Measurements from ENCODE around the gene MS4A4A. TPM values are rescaled to one million over a fixed set of nuclear protein-coding genes. Genes with fewer than 3 reads are reported as not detected.

MS4A4A gene
- total and polyA plus RNA-seq, 2 donors (not counting 1 experiment from before 2014, with no cell fraction given): 0.72 to 0.99 TPM

- H2AFZ ChIP-seq (ENCODE audit: insufficient read depth, low read depth, low read length, poor library complexity, severe bottlenecking): no peak overlapping the region
- ChIA-PET CTCF (no interaction called here), POLR2A (no interaction called here)
- H3K27me3 ChIP-seq (replicated peaks in 1 of 4; ENCODE audit: control extremely low read depth in 1 of 4, control insufficient read depth in 3 of 4, insufficient read depth in 4 of 4, low read length in 3 of 4): no peaks in the 10 kb centered on the region
- no peak overlapping the region for H3K27ac Mint-ChIP-seq
- peaks cover 18 to 23% of the 10 kb centered on the region in 2 donors for H3K4me1 ChIP-seq (ENCODE audit: control insufficient read depth in 2 of 2, insufficient read depth in 2 of 2, low read length in 2 of 2)
- DNase-seq (no peak), ATAC-seq (ENCODE audit: low read depth) (no peak)
- TF ChIP-seq CTCF (IDR thresholded peaks at IDR 0.05) (no peak), EZH2 (IDR thresholded peaks at IDR 0.05; ENCODE audit: borderline replicate concordance, insufficient read depth, low read depth, low read length, poor library complexity, severe bottlenecking) (no peak)
- H3K27ac ChIP-seq (ENCODE audit: low read length in 2 of 2): no peak overlapping the region
- no peak overlapping the region for H3K4me3 Mint-ChIP-seq
- H3K4me3 ChIP-seq (ENCODE audit: control extremely low read depth in 1 of 5, extremely low read depth in 1 of 5, insufficient read depth in 1 of 5, low read depth in 2 of 5, low read length in 4 of 5): no peak overlapping the region
- 100% methylated on average over 1 of the region's 2 CpGs for WGBS (ENCODE audit: insufficient coverage)
- no peak overlapping the region for H3K4me2 ChIP-seq (replicated peaks; ENCODE audit: low read depth, low read length, poor library complexity, severe bottlenecking)
- intact Hi-C loops (cut with micrococcal nuclease): no loop called here
- peaks cover 17% of the 10 kb centered on the region for H3K4me1 Mint-ChIP-seq
- no peak overlapping the region for H3K9ac ChIP-seq (ENCODE audit: low read length)
- H3K9me3 ChIP-seq (ENCODE audit: control extremely low read depth in 1 of 3, control insufficient read depth in 2 of 3, insufficient read depth in 1 of 3, low read length in 2 of 3): no peaks in the 10 kb centered on the region
- no peaks in the 10 kb centered on the region for H3K36me3 ChIP-seq (replicated peaks in 1 of 2; ENCODE audit: control extremely low read depth in 1 of 2, control insufficient read depth in 1 of 2, extremely low read depth in 1 of 2, insufficient read depth in 2 of 2, low read length in 1 of 2)
- H3K9me3 Mint-ChIP-seq (ENCODE audit: insufficient read depth): no peaks in the 10 kb centered on the region
- H4K20me1 ChIP-seq (ENCODE audit: control insufficient read depth, insufficient read depth, low read length, poor library complexity, severe bottlenecking): no peaks in the 10 kb centered on the region
- no peaks in the 10 kb centered on the region for H3K27me3 Mint-ChIP-seq
- no peaks in the 10 kb centered on the region for H3K79me2 ChIP-seq (ENCODE audit: control insufficient read depth, insufficient read depth, low read length)
These were observed 1.0 kb downstream of the MS4A4A start for GRCh38 chr11:60281485-60281884.

- no peaks in the 10 kb centered on the region for H3K27me3 Mint-ChIP-seq
- whole genome bisulfite sequencing (ENCODE audit: insufficient coverage): no CpG with 5 or more reads among the region's 2 CpGs
These were observed 1.8 kb downstream of the MS4A4A start for GRCh38 chr11:60282286-60282685.

More at GRCh38 chr11:60282286-60282685, 1.8 kb downstream of the MS4A4A start:
- TF ChIP-seq CTCF (IDR thresholded peaks at IDR 0.05) (no peak), EZH2 (IDR thresholded peaks at IDR 0.05; ENCODE audit: borderline replicate concordance, insufficient read depth, low read depth, low read length, poor library complexity, severe bottlenecking) (no peak)
- no peak overlapping the region for H3K27ac ChIP-seq (ENCODE audit: low read length in 2 of 2)
- no peak overlapping the region for H3K4me3 ChIP-seq (ENCODE audit: control extremely low read depth in 1 of 5, extremely low read depth in 1 of 5, insufficient read depth in 1 of 5, low read depth in 2 of 5, low read length in 4 of 5)
- no peaks in the 10 kb centered on the region for H3K27me3 ChIP-seq (replicated peaks in 1 of 4; ENCODE audit: control extremely low read depth in 1 of 4, control insufficient read depth in 3 of 4, insufficient read depth in 4 of 4, low read length in 3 of 4)
- Mint-ChIP-seq H3K9me3 (ENCODE audit: insufficient read depth) (no peaks in the 10 kb centered on the region), H3K27ac (no peak overlapping the region), H3K4me1 (peaks cover 17% of the 10 kb centered on the region), H3K4me3 (no peak overlapping the region)
- no peaks in the 10 kb centered on the region for H3K9me3 ChIP-seq (ENCODE audit: control extremely low read depth in 1 of 3, control insufficient read depth in 2 of 3, insufficient read depth in 1 of 3, low read length in 2 of 3)
- H3K79me2 ChIP-seq (ENCODE audit: control insufficient read depth, insufficient read depth, low read length): no peaks in the 10 kb centered on the region
- no peaks in the 10 kb centered on the region for H3K36me3 ChIP-seq (replicated peaks in 1 of 2; ENCODE audit: control extremely low read depth in 1 of 2, control insufficient read depth in 1 of 2, extremely low read depth in 1 of 2, insufficient read depth in 2 of 2, low read length in 1 of 2)
- no peak overlapping the region for H2AFZ ChIP-seq (ENCODE audit: insufficient read depth, low read depth, low read length, poor library complexity, severe bottlenecking)
- no peak overlapping the region for H3K4me2 ChIP-seq (replicated peaks; ENCODE audit: low read depth, low read length, poor library complexity, severe bottlenecking)
- ChIA-PET CTCF (interaction anchor here (1.2 kb wide), 1 partner anchor 66 kb away, joined by 3 read pairs; no protein-coding TSS in a partner anchor), POLR2A (no interaction called here)
- DNase-seq: no peak
- no peak overlapping the region for H3K9ac ChIP-seq (ENCODE audit: low read length)
- no peaks in the 10 kb centered on the region for H4K20me1 ChIP-seq (ENCODE audit: control insufficient read depth, insufficient read depth, low read length, poor library complexity, severe bottlenecking)
- H3K4me1 ChIP-seq (ENCODE audit: control insufficient read depth in 2 of 2, insufficient read depth in 2 of 2, low read length in 2 of 2): peaks cover 18 to 23% of the 10 kb centered on the region in 2 donors
- no peak for ATAC-seq (ENCODE audit: low read depth)
- intact Hi-C loops (cut with micrococcal nuclease): no loop called here
